Panc1 (cell line): ENCODE results near the gene FRMD7.
"Not testable (repeated sequence)": the region's sequence is repeated elsewhere in the genome, so short reads cannot be mapped to it uniquely, and the experiment has no call there.

Experiments used
- POLR2AphosphoS5 ChIP-seq: IDR thresholded peaks from 2 replicates; pipeline ENCODE4 v1.6.1; 2012; ENCODE audit warnings: mild to moderate bottlenecking, low read depth, low read length, moderate library complexity
- SIN3A ChIP-seq: IDR thresholded peaks from 2 replicates; pipeline ENCODE4 v1.6.1; 2012; ENCODE audit warnings: low read depth, mild to moderate bottlenecking, low read length, moderate library complexity, borderline replicate concordance; ENCODE audit not compliant: insufficient read depth
- TCF7L2 ChIP-seq: IDR thresholded peaks from 2 replicates; pipeline ENCODE4 v1.6.1; 2011; ENCODE audit warnings: mild to moderate bottlenecking, low read depth, low read length, inconsistent platforms
- TF ChIP-seq, protein P1 (sequence below): fragments of 450-650 bp; IDR thresholded peaks from 2 replicates; pipeline ENCODE4 v1.5.1; 2017; ENCODE audit warnings: mild to moderate bottlenecking

GRCh38 chrX:132098704-132099103 is 29.1 kb downstream of the FRMD7 start:
- TF ChIP-seq, protein P1, sequence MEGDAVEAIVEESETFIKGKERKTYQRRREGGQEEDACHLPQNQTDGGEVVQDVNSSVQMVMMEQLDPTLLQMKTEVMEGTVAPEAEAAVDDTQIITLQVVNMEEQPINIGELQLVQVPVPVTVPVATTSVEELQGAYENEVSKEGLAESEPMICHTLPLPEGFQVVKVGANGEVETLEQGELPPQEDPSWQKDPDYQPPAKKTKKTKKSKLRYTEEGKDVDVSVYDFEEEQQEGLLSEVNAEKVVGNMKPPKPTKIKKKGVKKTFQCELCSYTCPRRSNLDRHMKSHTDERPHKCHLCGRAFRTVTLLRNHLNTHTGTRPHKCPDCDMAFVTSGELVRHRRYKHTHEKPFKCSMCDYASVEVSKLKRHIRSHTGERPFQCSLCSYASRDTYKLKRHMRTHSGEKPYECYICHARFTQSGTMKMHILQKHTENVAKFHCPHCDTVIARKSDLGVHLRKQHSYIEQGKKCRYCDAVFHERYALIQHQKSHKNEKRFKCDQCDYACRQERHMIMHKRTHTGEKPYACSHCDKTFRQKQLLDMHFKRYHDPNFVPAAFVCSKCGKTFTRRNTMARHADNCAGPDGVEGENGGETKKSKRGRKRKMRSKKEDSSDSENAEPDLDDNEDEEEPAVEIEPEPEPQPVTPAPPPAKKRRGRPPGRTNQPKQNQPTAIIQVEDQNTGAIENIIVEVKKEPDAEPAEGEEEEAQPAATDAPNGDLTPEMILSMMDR: not testable (repeated sequence)
- TF ChIP-seq POLR2AphosphoS5, TCF7L2, SIN3A: not testable (repeated sequence)
